GM12878 (cell line): ENCODE results near the gene TRPC4. TPM values are rescaled to one million over a fixed set of nuclear protein-coding genes. Genes with fewer than 3 reads are reported as not detected.

Experiments
- ATAC-seq: fragments of 200-7000 bp; cut with Tn5 transposase; 3 replicates; pipeline ENCODE4 v1.9.1; 2020; ENCODE audit warnings: mild to moderate bottlenecking, moderate library complexity
- BruUV-seq: library from RNA; stranded (reverse); fragments of 400-500 nt; replicated peaks from 2 replicates; lab custom pipeline; 2021; lab: Mats Ljungman, UMichigan
- CTCF ChIA-PET: fragments of 300-600 bp; sonication (Branson Sonifier 250); formaldehyde crosslinking; extraction: SDS; loops from one replicate; lab custom pipeline; 2021; ENCODE audit warnings: inconsistent platforms; lab: Yijun Ruan, JAX
- POLR2A ChIA-PET: fragments of 350-600 bp; formaldehyde crosslinking; extraction: SDS; loops from one replicate; lab custom pipeline; 2021; ENCODE audit warnings: inconsistent platforms; lab: Charles Lee
- RAD21 ChIA-PET: fragments of 300-600 bp; sonication (Branson Sonifier 250); formaldehyde crosslinking; loops from one replicate; lab custom pipeline; 2023; ENCODE audit warnings: antibody characterized with exemption; ENCODE audit not compliant: unreplicated experiment; lab: Charles Lee
- SMC1A ChIA-PET: fragments of 300-600 bp; sonication (Branson Sonifier 250); formaldehyde crosslinking; loops from one replicate; lab custom pipeline; 2023; ENCODE audit not compliant: unreplicated experiment, uncharacterized antibody; lab: Charles Lee
- DNase-seq: peaks from one replicate; pipeline ENCODE4 v3.0.0-alpha.2; 2011; ENCODE audit warnings: low read depth, low spot score
- FAIRE-seq: peaks from 3 replicates; lab custom pipeline; 2011; peaks lifted over from hg19 to GRCh38; lab: Jason Lieb, UNC
- H2AFZ ChIP-seq: 2 replicates; pipeline ENCODE4 v1.6.0; 2011; ENCODE audit warnings: low read depth, low read length, control low read depth; ENCODE audit not compliant: control insufficient read depth
- H3K27ac ChIP-seq: 2 replicates; pipeline ENCODE4 v1.5.1; 2011; ENCODE audit warnings: control low read depth; ENCODE audit not compliant: control insufficient read depth, insufficient read depth
- H3K27me3 ChIP-seq, 2 experiments: replicated peaks in 1 of 2; 2 replicates each; pipeline versions ENCODE4 v1.6.0 to v1.6.1; 2011; ENCODE audit warnings: low read length in 1 of 2; ENCODE audit not compliant: control insufficient read depth in 2 of 2, insufficient read depth in 2 of 2
- H3K36me3 ChIP-seq, 2 experiments: 2 replicates each; pipeline ENCODE4 v1.5.1; 2011; ENCODE audit warnings: low read length in 1 of 2; ENCODE audit not compliant: control insufficient read depth in 2 of 2, insufficient read depth in 2 of 2
- H3K4me1 ChIP-seq: 2 replicates; pipeline ENCODE4 v1.6.1; 2011; ENCODE audit warnings: mild to moderate bottlenecking, low read length, moderate library complexity, mixed read lengths; ENCODE audit not compliant: control insufficient read depth, insufficient read depth
- H3K4me2 ChIP-seq: 2 replicates; pipeline ENCODE4 v1.6.0; 2011; ENCODE audit warnings: control low read depth; ENCODE audit not compliant: control insufficient read depth, insufficient read depth
- H3K4me3 ChIP-seq: fragments of 200-600 bp; sonication (generic); 2 replicates; pipeline ENCODE4 v1.5.1; 2016
- H3K79me2 ChIP-seq: 2 replicates; pipeline ENCODE4 v1.6.0; 2011; ENCODE audit warnings: low read length; ENCODE audit not compliant: control insufficient read depth, insufficient read depth
- H3K9ac ChIP-seq: 2 replicates; pipeline ENCODE4 v1.8.0; 2011; ENCODE audit warnings: low read length, control low read depth, mixed read lengths; ENCODE audit not compliant: control insufficient read depth, insufficient read depth
- H3K9me3 ChIP-seq: replicated peaks from 3 replicates; pipeline ENCODE4 v1.5.1; 2011; ENCODE audit warnings: mild to moderate bottlenecking, low read length; ENCODE audit not compliant: control insufficient read depth, insufficient read depth
- H4K20me1 ChIP-seq: 2 replicates; pipeline ENCODE4 v1.6.0; 2011; ENCODE audit not compliant: control insufficient read depth, insufficient read depth
- E2F8 ChIP-seq: fragments of 450-650 bp; IDR thresholded peaks from 2 replicates; pipeline ENCODE4 v1.6.1; 2018; ENCODE audit warnings: mild to moderate bottlenecking, low read depth, moderate library complexity; ENCODE audit not compliant: partially characterized antibody
- FOXM1 ChIP-seq: IDR thresholded peaks from 2 replicates; pipeline ENCODE4 v1.6.1; 2012; ENCODE audit warnings: low read depth, mild to moderate bottlenecking, inconsistent platforms, low read length, moderate library complexity
- IKZF2 ChIP-seq, 2 experiments: fragments of 450-650 bp; IDR thresholded peaks; 2 replicates each; pipeline ENCODE4 v1.6.1; 2017; ENCODE audit warnings: mild to moderate bottlenecking in 2 of 2, moderate library complexity in 2 of 2
- KLF5 ChIP-seq: fragments of 450-650 bp; IDR thresholded peaks from 2 replicates; pipeline ENCODE4 v1.6.1; 2014; ENCODE audit warnings: mild to moderate bottlenecking; ENCODE audit not compliant: partially characterized antibody
- MEF2A ChIP-seq: IDR thresholded peaks from 2 replicates; pipeline ENCODE4 v1.6.1; 2011; ENCODE audit warnings: low read depth, mild to moderate bottlenecking, low read length, moderate library complexity; ENCODE audit not compliant: insufficient read depth
- MTA3 ChIP-seq: IDR thresholded peaks from 2 replicates; pipeline ENCODE4 v1.6.1; 2012; ENCODE audit warnings: low read length, inconsistent platforms, borderline replicate concordance
- PBX3 ChIP-seq: IDR thresholded peaks from 2 replicates; pipeline ENCODE4 v1.6.1; 2011; ENCODE audit warnings: mild to moderate bottlenecking, low read depth, low read length, moderate library complexity; ENCODE audit not compliant: insufficient replicate concordance
- ZNF622 ChIP-seq: fragments of 450-650 bp; IDR thresholded peaks from 2 replicates; pipeline ENCODE4 v1.6.1; 2017; ENCODE audit warnings: mild to moderate bottlenecking, inconsistent platforms
- WGBS: methylation state at CpG from one replicate; pipeline ENCODE4 v1.1.6; 2016; ENCODE audit warnings: low lambda C conversion rate; ENCODE audit not compliant: insufficient replicate concordance, insufficient coverage; ENCODE audit errors: missing lambda C conversion rate; 5-methylcytosine and 5-hydroxymethylcytosine counted together
- in situ Hi-C: fragments of 300-500 bp; cut with MboI; formaldehyde crosslinking; loops from 9 replicates; pipeline ENCODE4 v1.14.3; 2018; ENCODE audit warnings: mixed read lengths
- intact Hi-C: fragments of 100-400 bp; cut with micrococcal nuclease; formaldehyde crosslinking; loops from one replicate; pipeline ENCODE4 v1.14.2; 2022; ENCODE audit not compliant: unreplicated experiment
- polyA plus RNA-seq, 11 experiments: library from polyadenylated mRNA; depleted of rRNA in 4 of 11; unstranded in 6 of 11; stranded (reverse) in 5 of 11; fragments of >200 nt; fragmentation: Nextera tagmentation in 4 of 11; fragmentation: Illumina TruSeq in 1 of 11; extraction: Ambion mirVana in 4 of 11; extraction: Trizol in 1 of 11; gene quantifications; 1 replicate in 1 of 11; 2 replicates in 10 of 11; pipeline versions ENCODE4 v1.2.1 to v1.2.3, GENCODE V29; 2011 to 2016; ENCODE audit warnings: inconsistent platforms in 2 of 11, missing spikeins in 2 of 11, low read depth in 1 of 11
- total RNA-seq, 4 experiments: library from RNA; depleted of rRNA in 3 of 4; stranded (reverse); fragments of >200 nt in 3 of 4; fragmentation: Illumina TruSeq in 1 of 4; extraction: Trizol in 1 of 4; gene quantifications; 2 replicates each; pipeline versions ENCODE4 v1.2.1 to v1.2.3, GENCODE V29; 2013 to 2021

The TRPC4 gene
- total and polyA plus RNA-seq, 10 of the 15 experiments (the other 5 are each of a cell fraction or from before 2014, with no cell fraction given): not detected

- TF ChIP-seq E2F8: no peak
- no peak for TF ChIP-seq MEF2A
Observed at GRCh38 chr13:37878496-37878895, 8.9 kb upstream of the TRPC4 start (continued).

GRCh38 chr13:37870895-37871550 lies 1.5 kb upstream of the TRPC4 start:
- RAD21 ChIA-PET: no interaction called here
- DNase-seq: no peak
- no TSS peak for BruUV-seq
- Histone ChIP-seq H3K36me3 (no peaks in the 10 kb centered on the region), H3K4me3 (no peak overlapping the region), H3K4me2 (no peak overlapping the region), H3K79me2 (no peaks in the 10 kb centered on the region), H2AFZ (no peak overlapping the region), H4K20me1 (no peaks in the 10 kb centered on the region), H3K9ac (no peak overlapping the region), H3K9me3 (no peaks in the 10 kb centered on the region), H3K27ac (no peak overlapping the region), H3K27me3 (no peaks in the 10 kb centered on the region), H3K4me1 (no peaks in the 10 kb centered on the region)
- intact Hi-C loops: no loop called here
- CTCF ChIA-PET: interaction anchor here (0.7 kb wide), 1 partner anchor 179 kb away, joined by 3 read pairs; no protein-coding TSS in a partner anchor
- in situ Hi-C loops: no loop called here
- TF ChIP-seq MTA3 (no peak), ZNF622 (no peak), PBX3 (no peak), IKZF2 (IDR thresholded peaks at IDR 0.05) (no peak), KLF5 (no peak), FOXM1 (no peak)
- FAIRE-seq: no peak
- POLR2A ChIA-PET: no interaction called here
- ATAC-seq: no peak
- SMC1A ChIA-PET: no interaction called here
- WGBS: 29% methylated on average over 10 of the region's 10 CpGs
